ENCODE measurements around the gene MDGA2.

Gene MDGA2

DNA sequence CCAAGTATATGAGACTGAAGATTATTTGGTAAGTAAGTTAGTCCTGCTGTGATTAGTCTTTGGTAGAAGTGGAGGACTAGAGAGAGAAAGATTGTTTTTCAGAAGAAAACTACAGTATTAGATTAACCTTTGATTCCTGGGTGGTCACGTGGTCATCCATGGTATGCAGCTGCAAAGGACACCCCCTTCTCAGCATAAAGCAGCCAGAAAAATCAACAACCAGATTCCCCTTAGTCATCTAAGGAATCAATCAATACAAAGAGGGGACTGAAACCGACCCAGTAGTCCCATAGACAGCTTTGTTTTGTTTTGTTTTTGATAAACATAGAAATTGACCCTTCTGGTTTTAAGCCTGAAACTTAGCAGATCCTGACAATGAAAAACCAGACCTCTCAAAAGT, 30.3 kb upstream of the MDGA2 start:
- Histone ChIP-seq H3K4me1 (no peaks in the 10 kb centered on the region), H3K36me3 (no peaks in the 10 kb centered on the region), H3K9me3 (no peaks in the 10 kb centered on the region), H3K27me3 (no peaks in the 10 kb centered on the region), H3K4me3 (ENCODE audit: low read depth, low read length) (no peak overlapping the region)
- TF ChIP-seq, protein P1, sequence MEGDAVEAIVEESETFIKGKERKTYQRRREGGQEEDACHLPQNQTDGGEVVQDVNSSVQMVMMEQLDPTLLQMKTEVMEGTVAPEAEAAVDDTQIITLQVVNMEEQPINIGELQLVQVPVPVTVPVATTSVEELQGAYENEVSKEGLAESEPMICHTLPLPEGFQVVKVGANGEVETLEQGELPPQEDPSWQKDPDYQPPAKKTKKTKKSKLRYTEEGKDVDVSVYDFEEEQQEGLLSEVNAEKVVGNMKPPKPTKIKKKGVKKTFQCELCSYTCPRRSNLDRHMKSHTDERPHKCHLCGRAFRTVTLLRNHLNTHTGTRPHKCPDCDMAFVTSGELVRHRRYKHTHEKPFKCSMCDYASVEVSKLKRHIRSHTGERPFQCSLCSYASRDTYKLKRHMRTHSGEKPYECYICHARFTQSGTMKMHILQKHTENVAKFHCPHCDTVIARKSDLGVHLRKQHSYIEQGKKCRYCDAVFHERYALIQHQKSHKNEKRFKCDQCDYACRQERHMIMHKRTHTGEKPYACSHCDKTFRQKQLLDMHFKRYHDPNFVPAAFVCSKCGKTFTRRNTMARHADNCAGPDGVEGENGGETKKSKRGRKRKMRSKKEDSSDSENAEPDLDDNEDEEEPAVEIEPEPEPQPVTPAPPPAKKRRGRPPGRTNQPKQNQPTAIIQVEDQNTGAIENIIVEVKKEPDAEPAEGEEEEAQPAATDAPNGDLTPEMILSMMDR (IDR thresholded peaks at IDR 0.05; ENCODE audit: low read depth, low read length) = no peak
- DNase-seq = no peak

- TF ChIP-seq, protein P1 (IDR thresholded peaks at IDR 0.05; ENCODE audit: low read depth, low read length) = no peak
- no peak for DNase-seq
- H3K36me3 ChIP-seq = no peaks in the 10 kb centered on the region
- H3K9me3 ChIP-seq = no peaks in the 10 kb centered on the region
- H3K27me3 ChIP-seq = no peaks in the 10 kb centered on the region
- no peak overlapping the region for H3K4me3 ChIP-seq (ENCODE audit: low read depth, low read length)
- H3K4me1 ChIP-seq = no peaks in the 10 kb centered on the region
Measured at GRCh38 chr14:47691829-47692228, 16.4 kb upstream of the MDGA2 start.

- Histone ChIP-seq H3K9me3 (no peaks in the 10 kb centered on the region), H3K36me3 (no peaks in the 10 kb centered on the region), H3K4me1 (no peaks in the 10 kb centered on the region), H3K4me3 (ENCODE audit: low read depth, low read length) (no peak overlapping the region), H3K27me3 (peaks cover 50% of the 10 kb centered on the region)
- no peak for DNase-seq
- TF ChIP-seq, protein P1 (IDR thresholded peaks at IDR 0.05; ENCODE audit: low read depth, low read length) = peak; percentile 47
Measured at GRCh38 chr14:47678993-47679392, 3.6 kb upstream of the MDGA2 start.

- no peaks in the 10 kb centered on the region for H3K9me3 ChIP-seq
- H3K36me3 ChIP-seq = no peaks in the 10 kb centered on the region
- no peaks in the 10 kb centered on the region for H3K4me1 ChIP-seq
- peaks cover 57% of the 10 kb centered on the region for H3K27me3 ChIP-seq
- no peak overlapping the region for H3K4me3 ChIP-seq (ENCODE audit: low read depth, low read length)
- TF ChIP-seq, protein P1 (IDR thresholded peaks at IDR 0.05; ENCODE audit: low read depth, low read length) = peak; percentile 4; the same call in 1 of the 2 replicates
- DNase-seq = no peak
Measured at GRCh38 chr14:47678157-47678556, 2.8 kb upstream of the MDGA2 start.

DNA sequence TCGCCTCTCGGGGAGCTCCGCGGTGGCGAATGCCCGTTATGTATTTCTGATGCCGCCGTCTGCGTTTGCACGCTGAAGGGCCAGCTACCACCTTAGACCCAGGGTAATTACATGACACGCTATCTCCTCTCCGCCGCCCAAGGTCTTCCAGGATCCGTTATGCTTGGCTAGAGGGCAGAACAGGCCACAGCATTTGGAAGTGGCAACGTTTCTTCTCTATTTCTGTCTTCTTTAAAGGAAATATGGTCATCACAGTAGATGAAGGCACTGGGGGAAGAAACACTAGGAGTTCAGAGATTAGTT, 861 bp upstream of the MDGA2 start:
- no peaks in the 10 kb centered on the region for H3K4me1 ChIP-seq
- no peaks in the 10 kb centered on the region for H3K36me3 ChIP-seq
- H3K9me3 ChIP-seq = no peaks in the 10 kb centered on the region
- DNase-seq = no peak
- H3K4me3 ChIP-seq (ENCODE audit: low read depth, low read length) = peak overlapping the region; percentile 39
- H3K27me3 ChIP-seq = peaks cover 71% of the 10 kb centered on the region
- TF ChIP-seq, protein P1 (IDR thresholded peaks at IDR 0.05; ENCODE audit: low read depth, low read length) = no peak

DNA sequence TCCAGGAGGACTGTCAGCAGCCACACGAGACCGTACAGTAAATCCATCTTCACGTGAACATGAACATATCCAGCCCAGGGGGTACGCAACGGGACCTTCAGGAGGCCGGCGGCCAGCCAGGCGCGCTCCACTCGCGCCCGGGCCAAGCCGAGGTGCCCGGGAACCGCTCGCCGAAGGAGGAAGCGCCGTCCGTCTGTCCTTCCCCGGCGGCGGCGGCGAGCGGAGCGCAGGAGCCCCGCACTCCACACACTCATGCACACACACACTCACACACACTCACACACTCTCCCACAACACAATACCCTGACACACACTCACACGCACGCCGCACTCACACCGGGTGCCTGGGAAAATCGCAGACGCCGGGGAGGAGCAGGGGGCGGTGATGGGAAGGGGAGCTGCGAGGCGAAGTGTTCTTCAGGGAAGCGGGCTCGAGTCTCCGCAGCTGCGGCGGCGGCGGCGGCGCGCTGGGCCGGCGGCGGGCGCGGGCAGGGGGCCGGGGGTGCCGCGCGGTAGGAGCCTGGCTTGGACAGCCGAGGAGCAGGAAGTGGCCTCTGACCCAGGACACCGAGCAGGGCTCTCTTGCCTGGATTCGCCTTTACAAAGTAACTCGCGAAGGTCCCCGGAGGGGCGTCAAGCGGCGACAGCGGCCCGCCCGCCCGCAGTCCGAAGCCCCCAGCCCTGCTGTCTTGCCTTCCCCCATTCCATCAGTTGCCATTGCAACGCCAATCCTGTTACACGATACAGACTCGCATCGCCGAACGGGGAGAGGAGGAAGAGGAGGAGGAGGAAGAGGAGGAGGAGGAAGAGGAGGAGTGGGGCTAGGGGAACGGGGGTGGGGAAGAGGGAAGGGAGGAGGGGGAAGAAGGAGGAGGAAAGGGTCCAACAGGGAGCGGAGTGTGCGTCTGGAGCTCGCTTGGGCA, 601 bp downstream of the MDGA2 start:
- no peaks in the 10 kb centered on the region for H3K9me3 ChIP-seq
- TF ChIP-seq, protein P1 (IDR thresholded peaks at IDR 0.05; ENCODE audit: low read depth, low read length) = no peak
- H3K27me3 ChIP-seq = peaks cover 69% of the 10 kb centered on the region
- no peaks in the 10 kb centered on the region for H3K36me3 ChIP-seq
- peak overlapping the region; percentile 44 for H3K4me3 ChIP-seq (ENCODE audit: low read depth, low read length)
- DNase-seq = peak; percentile 12
- no peaks in the 10 kb centered on the region for H3K4me1 ChIP-seq

All from BE2C (cell line).